Aorta (tissue), 5 donors: ENCODE data around the gene AGAP1. TPM values are rescaled to one million over a fixed set of nuclear protein-coding genes. Genes with fewer than 3 reads are reported as not detected.
A peak's percentile ranks its signal among the peaks of the same experiment; 100 is the strongest.

ENCODE experiments used
- ATAC-seq: fragments of 200-7000 bp; cut with Tn5 transposase; one replicate; pipeline ENCODE4 v1.9.1; 2022; ENCODE audit warnings: moderate library complexity; ENCODE audit not compliant: low FRiP score
- DNase-seq, 2 donors: peaks; one replicate each; pipeline ENCODE4 v3.0.0-alpha.2; 2020
- H3K27ac ChIP-seq, 2 donors: one replicate each; pipeline ENCODE4 v1.5.1; 2013; ENCODE audit warnings: low read length in 2 of 2, mild to moderate bottlenecking in 2 of 2, moderate library complexity in 2 of 2, control low read depth in 1 of 2, inconsistent platforms in 1 of 2, low read depth in 1 of 2
- H3K27me3 ChIP-seq, 2 donors: one replicate each; pipeline ENCODE4 v1.6.1; 2013; ENCODE audit warnings: control low read depth in 1 of 2, low read length in 1 of 2, mild to moderate bottlenecking in 1 of 2, moderate library complexity in 1 of 2; ENCODE audit not compliant: insufficient read depth in 2 of 2, control insufficient read depth in 1 of 2
- H3K36me3 ChIP-seq, 2 donors: one replicate each; pipeline ENCODE4 v1.6.1; 2013; ENCODE audit warnings: control low read depth in 1 of 2, low read length in 1 of 2, mild to moderate bottlenecking in 1 of 2; ENCODE audit not compliant: insufficient read depth in 2 of 2, control insufficient read depth in 1 of 2
- H3K4me1 ChIP-seq, 2 donors: one replicate each; pipeline ENCODE4 v1.6.1; 2013; ENCODE audit warnings: low read length in 2 of 2, control low read depth in 1 of 2, mild to moderate bottlenecking in 1 of 2, moderate library complexity in 1 of 2; ENCODE audit not compliant: insufficient read depth in 2 of 2, control insufficient read depth in 1 of 2
- H3K4me3 ChIP-seq, 2 donors: one replicate each; pipeline ENCODE4 v1.5.1; 2013; ENCODE audit warnings: low read length in 2 of 2, control low read depth in 1 of 2, mild to moderate bottlenecking in 1 of 2
- H3K9me3 ChIP-seq: one replicate; pipeline ENCODE4 v1.6.1; 2013; ENCODE audit warnings: mild to moderate bottlenecking, low read length; ENCODE audit not compliant: control insufficient read depth
- WGBS, 2 donors: extraction: QIAGEN DNeasy Blood & Tissue Kit; methylation state at CpG; one replicate each; pipeline ENCODE4 v1.1.7; 2013; 5-methylcytosine and 5-hydroxymethylcytosine counted together
- intact Hi-C, 2 donors: fragments of 100-400 bp; cut with DNase I; formaldehyde crosslinking; loops; one replicate each; pipeline versions ENCODE4 v1.14.2 to v1.15.0; 2022
- polyA plus RNA-seq, 2 donors: library from polyadenylated mRNA; stranded (reverse); fragments of 200-250 nt; gene quantifications; one replicate each; pipeline ENCODE4 v1.2.3, GENCODE V29; 2013
- total RNA-seq, 2 donors: library from RNA; stranded (reverse); fragmentation: NEBNext Ultra II Directional; extraction: Animal tissue kit (Norgen Biotek cat#: 25700); gene quantifications; one replicate each; pipeline ENCODE4 v1.2.1, GENCODE V29; 2021
- donor health status: healthy with polysubstance abuse.
- donor health status: Bipolar disorder and iron deficiency.
- donor health status: DM: no; HTN: no; CAD: no.
- donor health status: DM: no; HTN: no; CAD: no.
- donor health status: DM: yes; HTN: yes; CAD: no.

The AGAP1 gene
- total and polyA plus RNA-seq, 4 donors = 3.0 to 32.7 (median 12.7) TPM

DNA sequence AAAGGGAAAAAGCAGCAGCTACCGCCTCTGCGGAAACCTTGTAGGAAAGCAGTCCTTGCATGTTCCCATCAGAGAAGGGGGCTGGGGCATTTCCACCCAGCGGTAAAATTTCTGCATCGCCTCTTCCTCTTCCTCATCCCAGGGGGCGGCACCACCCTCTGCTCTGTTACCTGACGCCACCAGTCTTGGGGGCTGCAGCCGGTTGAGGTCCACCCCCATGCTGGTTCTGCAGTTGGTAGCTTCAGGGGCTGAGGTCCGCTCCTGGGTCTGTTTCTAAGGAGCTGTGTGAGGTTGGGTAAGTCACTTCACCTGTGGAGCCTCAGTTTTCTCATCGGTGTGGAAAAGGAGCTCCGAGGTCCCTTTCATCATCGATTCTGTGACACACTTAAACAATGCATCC, 14.2 kb upstream of the AGAP1 start:
- no peaks in the 10 kb centered on the region for H3K9me3 ChIP-seq
- H3K36me3 ChIP-seq = no peaks in the 10 kb centered on the region
- WGBS, 2 donors = 79 to 80% methylated on average over 11 of the region's 11 CpGs
- no peaks in the 10 kb centered on the region for H3K4me1 ChIP-seq
- no peak overlapping the region for H3K27ac ChIP-seq
- H3K4me3 ChIP-seq = no peak overlapping the region
- DNase-seq (no peak), ATAC-seq (no peak)
- H3K27me3 ChIP-seq = no peaks in the 10 kb centered on the region
- intact Hi-C loops = no loop called here

DNA sequence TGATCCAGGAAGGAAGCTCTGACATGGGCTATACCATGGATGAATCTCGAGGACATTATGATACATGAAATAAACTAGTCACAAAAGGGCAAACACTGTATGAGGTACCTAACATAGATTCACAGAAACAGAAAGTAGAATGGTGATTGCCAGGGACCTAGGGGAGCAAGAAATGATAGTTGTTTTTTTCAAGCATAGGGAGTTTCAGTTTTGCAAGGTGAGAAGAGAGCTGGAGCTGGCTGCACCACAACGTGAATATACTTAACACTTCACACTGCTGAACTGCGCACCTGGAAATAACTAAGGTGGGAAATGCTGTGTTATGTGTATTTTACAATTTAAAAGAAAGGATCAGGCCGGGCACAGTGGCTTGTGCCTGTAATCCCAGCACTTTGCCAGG, 13.2 kb upstream of the AGAP1 start:
- ATAC-seq (no peak), DNase-seq (no peak)
- Histone ChIP-seq H3K9me3 (no peaks in the 10 kb centered on the region), H3K27ac (no peak overlapping the region), H3K36me3 (no peaks in the 10 kb centered on the region), H3K4me1 (no peaks in the 10 kb centered on the region), H3K4me3 (no peak overlapping the region), H3K27me3 (no peaks in the 10 kb centered on the region)
- WGBS, 2 donors = 91 to 93% methylated on average over 4 of the region's 4 CpGs
- intact Hi-C loops = no loop called here

DNA sequence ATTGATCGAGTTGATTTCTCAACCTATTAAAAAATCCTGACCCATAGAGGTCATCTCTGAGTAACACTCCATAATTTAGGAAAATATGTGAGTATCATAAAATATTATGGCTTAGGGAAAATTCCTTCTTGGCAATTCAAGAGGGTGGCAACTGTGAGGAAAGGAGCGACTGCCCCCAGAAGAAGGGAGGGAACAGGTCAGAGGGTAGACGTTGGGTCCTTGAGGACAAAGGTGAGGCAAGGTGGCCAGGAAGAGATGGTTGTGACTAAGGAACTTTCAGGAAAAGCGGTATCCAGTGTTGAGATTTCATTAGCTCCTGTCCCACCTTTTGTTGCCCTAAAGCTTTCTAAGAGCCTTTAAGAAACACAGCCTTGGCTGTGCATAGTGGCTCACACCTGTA, 10.5 kb upstream of the AGAP1 start:
- no peaks in the 10 kb centered on the region for H3K36me3 ChIP-seq
- 63 to 67% methylated on average over 4 of the region's 4 CpGs for WGBS, 2 donors
- no peak overlapping the region for H3K4me3 ChIP-seq
- no peaks in the 10 kb centered on the region for H3K9me3 ChIP-seq
- H3K27ac ChIP-seq = no peak overlapping the region
- ATAC-seq (no peak), DNase-seq (no peak)
- H3K4me1 ChIP-seq = no peaks in the 10 kb centered on the region
- H3K27me3 ChIP-seq = no peaks in the 10 kb centered on the region
- intact Hi-C loops = no loop called here

DNA sequence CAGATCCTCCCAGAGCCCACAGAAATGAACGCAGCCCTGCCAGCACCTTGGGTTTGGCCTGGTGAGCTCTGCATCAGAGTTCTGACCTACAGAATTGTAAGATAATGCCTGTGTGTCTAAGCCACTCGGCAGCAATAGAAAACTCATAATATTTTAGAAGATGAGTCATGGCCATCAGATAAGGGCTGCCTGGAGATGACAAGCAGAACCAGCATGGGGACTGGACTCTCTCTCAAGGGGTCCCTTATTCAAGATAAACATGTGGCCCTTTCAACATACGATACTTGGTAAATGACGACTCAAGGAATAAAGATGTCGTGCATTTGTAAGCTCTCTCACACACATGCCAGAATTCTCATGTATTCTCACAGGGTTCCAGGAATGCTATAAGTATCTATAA, 8.5 kb upstream of the AGAP1 start:
- H3K9me3 ChIP-seq = no peaks in the 10 kb centered on the region
- H3K4me1 ChIP-seq = no peaks in the 10 kb centered on the region
- H3K36me3 ChIP-seq = no peaks in the 10 kb centered on the region
- H3K27ac ChIP-seq = no peak overlapping the region
- 73 to 76% methylated on average over 5 of the region's 5 CpGs for WGBS, 2 donors
- DNase-seq = no peak
- intact Hi-C loops = no loop called here
- no peak overlapping the region for H3K4me3 ChIP-seq
- H3K27me3 ChIP-seq = no peaks in the 10 kb centered on the region
- ATAC-seq = no peak

DNA sequence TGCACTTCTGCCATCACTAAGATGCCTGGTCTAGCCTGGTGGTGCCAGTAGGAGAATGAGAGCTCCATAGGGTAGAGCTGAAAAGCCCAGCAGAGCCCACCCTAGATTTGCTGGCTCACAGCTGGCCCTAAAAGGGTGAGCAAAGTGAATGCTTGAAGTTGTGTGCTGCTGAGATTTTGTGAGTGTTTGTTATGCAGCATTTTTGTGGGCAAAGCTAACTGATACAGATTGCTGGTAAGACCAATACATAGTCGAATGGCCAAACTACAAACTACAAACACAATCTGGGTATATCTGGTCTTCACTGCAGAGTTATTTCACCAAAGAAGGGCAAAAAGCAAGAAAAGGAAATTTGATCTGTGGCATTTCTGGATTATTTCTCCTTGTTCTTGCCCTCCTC, 7.1 kb upstream of the AGAP1 start:
- intact Hi-C loops = no loop called here
- H3K27me3 ChIP-seq = no peaks in the 10 kb centered on the region
- DNase-seq (no peak), ATAC-seq (no peak)
- 73 to 75% methylated on average over 1 of the region's 1 CpG for WGBS, 2 donors
- no peaks in the 10 kb centered on the region for H3K4me1 ChIP-seq
- H3K36me3 ChIP-seq = no peaks in the 10 kb centered on the region
- H3K27ac ChIP-seq = no peak overlapping the region
- no peak overlapping the region for H3K4me3 ChIP-seq
- H3K9me3 ChIP-seq = no peaks in the 10 kb centered on the region

DNA sequence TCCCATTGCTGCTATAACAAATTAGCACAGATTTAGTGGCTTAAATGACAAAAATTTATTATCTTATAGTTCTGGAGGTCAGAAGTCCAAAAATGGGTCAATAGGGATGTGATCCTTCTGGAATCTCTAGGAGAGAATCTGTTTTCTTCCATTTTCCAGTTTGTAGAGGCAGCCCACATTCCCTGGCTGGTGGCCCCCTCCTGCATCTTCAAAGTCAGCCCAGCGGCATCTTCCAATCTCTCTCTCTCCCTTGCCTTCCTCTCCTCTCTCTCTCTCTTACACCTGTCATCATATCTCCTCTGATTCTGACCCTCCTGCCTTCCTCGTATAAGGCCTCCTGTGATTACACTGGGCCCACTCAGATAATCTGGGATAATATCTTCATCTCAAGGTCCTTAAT, 3.9 kb upstream of the AGAP1 start:
- Histone ChIP-seq H3K9me3 (no peaks in the 10 kb centered on the region), H3K27ac (no peak overlapping the region), H3K4me1 (no peaks in the 10 kb centered on the region), H3K27me3 (no peaks in the 10 kb centered on the region), H3K36me3 (no peaks in the 10 kb centered on the region), H3K4me3 (no peak overlapping the region)
- ATAC-seq = no peak
- DNase-seq = no peak
- 92 to 98% methylated on average over 2 of the region's 2 CpGs for WGBS, 2 donors
- intact Hi-C loops = no loop called here

DNA sequence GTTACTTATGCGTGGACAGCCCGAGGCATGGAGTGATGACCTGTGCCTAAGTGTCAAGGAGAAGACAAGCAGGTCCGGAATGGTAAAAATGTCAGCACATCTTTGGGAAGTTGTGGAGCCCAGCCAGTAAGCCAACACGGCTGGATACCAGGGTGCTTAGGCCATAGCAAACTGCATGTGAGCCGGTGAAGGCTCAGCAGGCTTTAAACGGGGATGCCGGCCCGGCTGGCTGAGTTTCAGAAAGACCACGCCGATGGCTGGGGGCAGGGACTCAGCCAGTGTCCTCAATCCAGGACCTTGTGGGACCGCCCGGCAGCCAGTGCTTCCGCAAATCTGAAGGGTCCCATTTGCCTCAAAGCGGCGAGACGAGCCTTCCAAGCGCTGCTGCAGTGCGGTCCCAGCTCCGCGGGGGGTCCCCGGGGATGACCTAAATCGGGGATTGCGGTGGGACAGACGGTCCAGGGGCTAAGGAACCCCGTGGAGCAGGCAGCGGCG, 946 bp upstream of the AGAP1 start:
- WGBS, 2 donors = 20 to 21% methylated on average over 27 of the region's 27 CpGs

DNA sequence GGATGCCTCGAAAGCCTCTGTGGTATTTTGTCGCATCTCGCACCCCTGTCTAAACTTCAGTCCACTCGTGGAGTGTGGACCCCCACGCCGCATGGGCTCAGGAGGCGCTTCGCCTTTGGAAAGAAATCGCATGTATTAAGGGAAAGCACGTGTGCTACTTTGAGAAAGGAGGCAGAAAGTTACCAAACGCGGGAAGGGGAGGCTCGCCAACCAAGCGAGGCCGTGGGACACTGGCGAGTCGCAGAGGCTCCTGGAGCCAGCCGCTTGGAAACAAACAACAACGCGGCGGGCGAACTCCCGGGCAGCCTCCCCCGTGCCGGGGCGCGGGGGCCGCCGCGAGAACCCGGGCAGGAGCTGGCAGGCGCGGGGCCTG, 455 bp upstream of the AGAP1 start:
- Histone ChIP-seq H3K27ac (no peak overlapping the region), H3K27me3 (no peaks in the 10 kb centered on the region), H3K4me1 (no peaks in the 10 kb centered on the region), H3K4me3 (peak overlapping the region; percentile 85 to 96), H3K9me3 (no peaks in the 10 kb centered on the region), H3K36me3 (no peaks in the 10 kb centered on the region)
- 1 to 2% methylated on average over 32 to 33 of the region's 33 CpGs for WGBS, 2 donors
- intact Hi-C loops = no loop called here
- DNase-seq = no peak
- peak; percentile 57 for ATAC-seq

More for the DNA sequence above, 946 bp upstream of the AGAP1 start:
- ATAC-seq (no peak), DNase-seq (peak in 1 of 2 donors; percentile 78)
- Histone ChIP-seq H3K36me3 (no peaks in the 10 kb centered on the region), H3K4me1 (no peaks in the 10 kb centered on the region), H3K27me3 (no peaks in the 10 kb centered on the region), H3K9me3 (no peaks in the 10 kb centered on the region), H3K27ac (no peak overlapping the region), H3K4me3 (no peak overlapping the region)
- intact Hi-C loops = no loop called here

DNA sequence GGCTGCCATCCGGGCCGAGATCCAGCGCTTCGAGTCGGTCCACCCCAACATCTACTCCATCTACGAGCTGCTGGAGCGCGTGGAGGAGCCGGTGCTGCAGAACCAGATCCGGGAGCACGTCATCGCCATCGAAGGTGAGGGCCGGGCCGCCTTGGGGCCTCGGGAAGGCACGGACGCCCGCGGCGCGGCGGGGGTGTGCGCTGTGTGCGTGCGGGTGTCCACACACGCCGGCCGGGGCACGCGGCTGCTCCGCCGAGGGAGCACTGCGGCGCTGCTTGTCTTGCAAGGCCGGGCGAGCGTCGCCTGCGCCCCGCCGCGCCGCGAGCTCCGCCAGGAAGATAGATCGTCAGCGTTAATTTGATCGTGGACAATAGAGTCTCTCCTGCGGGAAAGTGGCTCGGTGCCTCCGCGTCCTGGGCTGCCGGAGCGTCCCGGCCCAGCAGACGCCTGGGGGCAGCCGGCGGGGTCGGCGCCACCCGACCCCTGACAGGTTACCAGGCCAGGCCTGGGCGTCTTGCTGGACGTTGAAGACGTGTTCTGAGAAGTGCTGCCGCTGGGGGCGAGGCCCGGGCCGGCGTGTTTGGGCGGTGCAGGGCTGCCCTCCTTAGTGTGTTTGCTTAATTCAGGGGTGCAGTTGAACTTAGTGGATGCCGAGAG, 1.0 kb downstream of the AGAP1 start:
- Histone ChIP-seq H3K36me3 (no peaks in the 10 kb centered on the region), H3K4me3 (peak overlapping the region; percentile 85 to 96), H3K27ac (no peak overlapping the region), H3K9me3 (no peaks in the 10 kb centered on the region), H3K27me3 (no peaks in the 10 kb centered on the region), H3K4me1 (no peaks in the 10 kb centered on the region)
- intact Hi-C loops = no loop called here
- DNase-seq (peak; percentile 68 to 86), ATAC-seq (no peak)
- WGBS, 2 donors = 1% methylated on average over 66 to 72 of the region's 72 CpGs
